Fibroblast of skin of right biceps (primary cell): ENCODE data around the gene SLC7A1.
A peak's percentile ranks its signal among the peaks of the same experiment; 100 is the strongest.
"Not testable (repeated sequence)": the region's sequence is repeated elsewhere in the genome, so short reads cannot be mapped to it uniquely, and the experiment has no call there.

ENCODE experiments used
- DNase-seq: peaks from one replicate; pipeline ENCODE4 v3.0.0-alpha.2; 2013

Gene SLC7A1

GRCh38 chr13:29595380-29596063 is at the start of gene SLC7A1:
Gene SLC7A1, minus strand, starts transcription at chr13:29595688. Its CDS starts 59,500 bp downstream, at chr13:29536188.
- peak; percentile 92 for DNase-seq

GRCh38 chr13:29640665-29641064 is 45.2 kb upstream of the SLC7A1 start:
- no peak for DNase-seq

GRCh38 chr13:29636831-29637230 is 41.3 kb upstream of the SLC7A1 start:
- not testable (repeated sequence) for DNase-seq

GRCh38 chr13:29624997-29625396 is 29.5 kb upstream of the SLC7A1 start:
- no peak for DNase-seq

GRCh38 chr13:29621841-29622240 is 26.4 kb upstream of the SLC7A1 start:
- DNase-seq: peak; percentile 68

- DNase-seq: peak; percentile 86
Observed at GRCh38 chr13:29621051-29621800, 25.7 kb upstream of the SLC7A1 start.

GRCh38 chr13:29619995-29620394 is 24.5 kb upstream of the SLC7A1 start:
- DNase-seq: peak; percentile 86

- no peak for DNase-seq
Observed at GRCh38 chr13:29613101-29613500, 17.6 kb upstream of the SLC7A1 start.

- peak; percentile 75 for DNase-seq
Observed at GRCh38 chr13:29607465-29607864, 12.0 kb upstream of the SLC7A1 start.

GRCh38 chr13:29605860-29606526 is 10.5 kb upstream of the SLC7A1 start:
- no peak for DNase-seq

GRCh38 chr13:29598321-29598720 is 2.8 kb upstream of the SLC7A1 start:
- no peak for DNase-seq

GRCh38 chr13:29597706-29598105 is 2.2 kb upstream of the SLC7A1 start:
- no peak for DNase-seq

GRCh38 chr13:29597246-29597645 is 1.8 kb upstream of the SLC7A1 start:
- no peak for DNase-seq

- DNase-seq: no peak
Observed at GRCh38 chr13:29596064-29596418, 553 bp upstream of the SLC7A1 start.

GRCh38 chr13:29594710-29595379 is 643 bp downstream of the SLC7A1 start:
- peak; percentile 72 for DNase-seq

GRCh38 chr13:29594303-29594709 is 1.2 kb downstream of the SLC7A1 start:
- peak; percentile 83 for DNase-seq

- no peak for DNase-seq
Observed at GRCh38 chr13:29593605-29594297, 1.7 kb downstream of the SLC7A1 start.

GRCh38 chr13:29591310-29591709 is 4.2 kb downstream of the SLC7A1 start:
- DNase-seq: peak; percentile 32

- no peak for DNase-seq
Observed at GRCh38 chr13:29589967-29590366, 5.5 kb downstream of the SLC7A1 start.

- DNase-seq: no peak
Observed at GRCh38 chr13:29589234-29589633, 6.3 kb downstream of the SLC7A1 start.

GRCh38 chr13:29587645-29588044 is 7.8 kb downstream of the SLC7A1 start:
- DNase-seq: no peak

GRCh38 chr13:29583073-29583785 is 12.3 kb downstream of the SLC7A1 start:
- peak; percentile 89 for DNase-seq
